ENCODE results near the gene CUL4A. TPM values are rescaled to one million over a fixed set of nuclear protein-coding genes. Genes with fewer than 3 reads are reported as not detected.
"Not testable (repeated sequence)": the region's sequence is repeated elsewhere in the genome, so short reads cannot be mapped to it uniquely, and the experiment has no call there.

CUL4A gene
- total RNA-seq, 1 donor from 2014 or later = 60.1 TPM

GRCh38 chr13:113233101-113233500, 23.7 kb downstream of the CUL4A start:
- TF ChIP-seq CTCF (IDR thresholded peaks at IDR 0.05) = no peak
- ATAC-seq = no peak
- H3K4me3 ChIP-seq = no peak overlapping the region
- no peaks in the 10 kb centered on the region for H3K9me3 ChIP-seq
- no peak overlapping the region for H3K27ac ChIP-seq
- peaks cover 83% of the 10 kb centered on the region for H3K36me3 ChIP-seq
- intact Hi-C loops (cut with DNase I) = no loop called here
- no peak for DNase-seq
- H3K4me1 ChIP-seq = no peaks in the 10 kb centered on the region
- no peaks in the 10 kb centered on the region for H3K27me3 ChIP-seq (ENCODE audit: low read depth)

GRCh38 chr13:113238536-113238935, 29.1 kb downstream of the CUL4A start:
- Histone ChIP-seq H3K27ac (no peak overlapping the region), H3K9me3 (no peaks in the 10 kb centered on the region), H3K36me3 (peaks cover 99% of the 10 kb centered on the region), H3K4me1 (no peaks in the 10 kb centered on the region), H3K4me3 (no peak overlapping the region), H3K27me3 (ENCODE audit: low read depth) (no peaks in the 10 kb centered on the region)
- intact Hi-C loops (cut with DNase I) = no loop called here
- ATAC-seq = no peak
- no peak for TF ChIP-seq CTCF (IDR thresholded peaks at IDR 0.05)
- no peak for DNase-seq

- no peak overlapping the region for H3K4me3 ChIP-seq
- H3K4me1 ChIP-seq = no peaks in the 10 kb centered on the region
- H3K27me3 ChIP-seq (ENCODE audit: low read depth) = no peaks in the 10 kb centered on the region
- no peak overlapping the region for H3K27ac ChIP-seq
- H3K9me3 ChIP-seq = no peaks in the 10 kb centered on the region
- no peak for TF ChIP-seq CTCF (IDR thresholded peaks at IDR 0.05)
- DNase-seq = no peak
- no peak for ATAC-seq
- peaks cover 99% of the 10 kb centered on the region for H3K36me3 ChIP-seq
- intact Hi-C loops (cut with DNase I) = no loop called here
These were observed 29.9 kb downstream of the CUL4A start for GRCh38 chr13:113239357-113239756.

GRCh38 chr13:113239986-113240385, 30.6 kb downstream of the CUL4A start:
- Histone ChIP-seq H3K4me3 (no peak overlapping the region), H3K27me3 (ENCODE audit: low read depth) (no peaks in the 10 kb centered on the region), H3K27ac (no peak overlapping the region), H3K36me3 (peaks cover 99% of the 10 kb centered on the region), H3K4me1 (no peaks in the 10 kb centered on the region), H3K9me3 (no peaks in the 10 kb centered on the region)
- no peak for DNase-seq
- TF ChIP-seq CTCF (IDR thresholded peaks at IDR 0.05) = no peak
- ATAC-seq = no peak
- intact Hi-C loops (cut with DNase I) = no loop called here

GRCh38 chr13:113241623-113242022, 32.2 kb downstream of the CUL4A start:
- H3K36me3 ChIP-seq = peaks cover 99% of the 10 kb centered on the region
- H3K27me3 ChIP-seq (ENCODE audit: low read depth); H3K4me3 ChIP-seq; intact Hi-C loops (cut with DNase I); H3K4me1 ChIP-seq; H3K9me3 ChIP-seq; DNase-seq; ATAC-seq; H3K27ac ChIP-seq: not testable (repeated sequence)

- no peak overlapping the region for H3K4me3 ChIP-seq
- TF ChIP-seq CTCF (IDR thresholded peaks at IDR 0.05) = no peak
- DNase-seq (no peak), ATAC-seq (no peak)
- intact Hi-C loops (cut with DNase I) = no loop called here
- no peak overlapping the region for H3K27ac ChIP-seq
- H3K27me3 ChIP-seq (ENCODE audit: low read depth) = no peaks in the 10 kb centered on the region
- peaks cover 99% of the 10 kb centered on the region for H3K36me3 ChIP-seq
- no peaks in the 10 kb centered on the region for H3K9me3 ChIP-seq
- no peaks in the 10 kb centered on the region for H3K4me1 ChIP-seq
These were observed 34.4 kb downstream of the CUL4A start for GRCh38 chr13:113243847-113244246.
